Heart left ventricle (tissue), 13 donors: ENCODE data around the gene KRT74.

Experiments
- POLR2A ChIP-seq, 2 donors: fragments of 450-650 bp; IDR thresholded peaks; one replicate each; pipeline ENCODE4 v1.6.1; 2017; ENCODE audit warnings: antibody characterized with exemption in 2 of 2, mild to moderate bottlenecking in 2 of 2, moderate library complexity in 2 of 2
- TF ChIP-seq, protein P1 (sequence below), 12 donors: fragments of 200-600 bp; sonication (generic) in 4 of 12; IDR thresholded peaks; one replicate each; pipeline versions ENCODE4 v1.5.0 to v1.8.0; 2018 to 2022; ENCODE audit warnings: antibody characterized with exemption in 12 of 12, mild to moderate bottlenecking in 5 of 12
- donor health status: ischemic (EF 13 %, LVEDD 7.1; RV severe dilation, severe dysfunction).
- donor health status: DM: no; HTN: yes; CAD: no.
- donor health status: DM: no; HTN: no; CAD: no.
- donor health status: ischemic (EF 25% LVEDD 6.9; RV normal size, moderate dysfunction).
- donor health status: ischemic (EF 25% LVEDD 5.7; RV mildly dilated, moderate dysfunction).
- donor health status: ischemic (EF 35%, LVEDD 5.7; RV mildly dilated, moderate dysfunction).
- donor health status: nonischemic (EF 11% LVEDD 7.7; RV severe dilation, severe dysfunction).
- donor health status: DM: yes; HTN: yes; CAD: no.
- donor health status: PGD.
- donor health status: ischemic (EF 29% LVEDD 5.4; RV normal size, mild dysfunction).
- donor health status: nonischemic (EF 23%, LVEDD 6.1; RV moderate dilation, normal function).

DNA sequence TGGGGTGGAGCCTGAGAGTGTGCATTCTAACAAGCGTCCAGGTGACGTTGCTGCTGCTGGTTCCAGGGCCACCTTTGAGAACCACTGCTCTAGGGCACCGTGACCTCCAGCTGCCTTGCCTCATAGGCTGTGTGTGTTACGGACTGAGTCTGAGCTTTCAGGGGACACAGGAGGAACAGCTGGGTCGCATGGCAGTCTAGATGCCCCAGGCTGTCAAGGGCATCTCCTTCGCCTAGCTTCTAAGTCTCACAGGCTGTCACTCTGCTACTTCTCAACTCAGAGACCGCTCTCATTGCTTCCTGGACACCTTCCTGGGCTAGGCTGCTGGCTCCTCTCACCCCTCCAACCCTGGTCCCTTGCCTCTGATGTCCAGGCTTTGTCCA, 43.8 kb upstream of the KRT74 start:
- TF ChIP-seq, protein P1, sequence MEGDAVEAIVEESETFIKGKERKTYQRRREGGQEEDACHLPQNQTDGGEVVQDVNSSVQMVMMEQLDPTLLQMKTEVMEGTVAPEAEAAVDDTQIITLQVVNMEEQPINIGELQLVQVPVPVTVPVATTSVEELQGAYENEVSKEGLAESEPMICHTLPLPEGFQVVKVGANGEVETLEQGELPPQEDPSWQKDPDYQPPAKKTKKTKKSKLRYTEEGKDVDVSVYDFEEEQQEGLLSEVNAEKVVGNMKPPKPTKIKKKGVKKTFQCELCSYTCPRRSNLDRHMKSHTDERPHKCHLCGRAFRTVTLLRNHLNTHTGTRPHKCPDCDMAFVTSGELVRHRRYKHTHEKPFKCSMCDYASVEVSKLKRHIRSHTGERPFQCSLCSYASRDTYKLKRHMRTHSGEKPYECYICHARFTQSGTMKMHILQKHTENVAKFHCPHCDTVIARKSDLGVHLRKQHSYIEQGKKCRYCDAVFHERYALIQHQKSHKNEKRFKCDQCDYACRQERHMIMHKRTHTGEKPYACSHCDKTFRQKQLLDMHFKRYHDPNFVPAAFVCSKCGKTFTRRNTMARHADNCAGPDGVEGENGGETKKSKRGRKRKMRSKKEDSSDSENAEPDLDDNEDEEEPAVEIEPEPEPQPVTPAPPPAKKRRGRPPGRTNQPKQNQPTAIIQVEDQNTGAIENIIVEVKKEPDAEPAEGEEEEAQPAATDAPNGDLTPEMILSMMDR (IDR thresholded peaks at IDR 0.05) = no peak
- no peak for TF ChIP-seq POLR2A (IDR thresholded peaks at IDR 0.05)
